COR-L47 (cell line): ENCODE results near the gene SLCO2A1.

ENCODE experiments used
- DNase-seq: peaks from one replicate; lab custom pipeline; 2025; lab: John Stamatoyannopoulos, UW

SLCO2A1 gene

GRCh38 chr3:133884054-133884886 is 145.5 kb downstream of the SLCO2A1 start:
- no peak for DNase-seq

GRCh38 chr3:133883641-133884040 is 146.1 kb downstream of the SLCO2A1 start:
- no peak for DNase-seq

- no peak for DNase-seq
These were observed 146.6 kb downstream of the SLCO2A1 start for GRCh38 chr3:133882986-133883586.

GRCh38 chr3:133881939-133882825 is 147.5 kb downstream of the SLCO2A1 start:
- no peak for DNase-seq

- no peak for DNase-seq
These were observed 148.2 kb downstream of the SLCO2A1 start for GRCh38 chr3:133881492-133881891.

GRCh38 chr3:133880886-133881455 is 148.8 kb downstream of the SLCO2A1 start:
- no peak for DNase-seq

GRCh38 chr3:133880287-133880686 is 149.4 kb downstream of the SLCO2A1 start:
- DNase-seq, result no peak

GRCh38 chr3:133878518-133878917 is 151.2 kb downstream of the SLCO2A1 start:
- DNase-seq, result no peak
